HEK293T (cell line): Measurements from ENCODE around the gene FAM200A.
"Not testable (repeated sequence)": the region's sequence is repeated elsewhere in the genome, so short reads cannot be mapped to it uniquely, and the experiment has no call there.

Experiments used
- ARNT ChIP-seq: fragments of 450-650 bp; IDR thresholded peaks from 2 replicates; pipeline ENCODE4 v1.6.1; 2017; ENCODE audit warnings: mild to moderate bottlenecking
- BHLHE40 ChIP-seq: fragments of 450-650 bp; IDR thresholded peaks from 2 replicates; pipeline ENCODE4 v1.6.1; 2016; ENCODE audit warnings: mild to moderate bottlenecking, moderate library complexity, borderline replicate concordance
- CTBP1 ChIP-seq: fragments of 450-650 bp; IDR thresholded peaks from 2 replicates; pipeline ENCODE4 v1.6.1; 2016; ENCODE audit warnings: borderline replicate concordance
- ELF4 ChIP-seq: fragments of 450-650 bp; IDR thresholded peaks from 2 replicates; pipeline ENCODE4 v1.6.1; 2017; ENCODE audit warnings: antibody characterized with exemption
- FOXA1 ChIP-seq: fragments of 450-650 bp; IDR thresholded peaks from 2 replicates; pipeline ENCODE4 v1.6.1; 2016; ENCODE audit warnings: mild to moderate bottlenecking
- FOXK2 ChIP-seq: fragments of 450-650 bp; IDR thresholded peaks from 2 replicates; pipeline ENCODE4 v1.6.1; 2016; ENCODE audit warnings: mild to moderate bottlenecking
- FOXM1 ChIP-seq: fragments of 450-650 bp; IDR thresholded peaks from 2 replicates; pipeline ENCODE4 v1.6.1; 2017; ENCODE audit warnings: mild to moderate bottlenecking, borderline replicate concordance
- HDGF ChIP-seq: fragments of 450-650 bp; IDR thresholded peaks from 2 replicates; pipeline ENCODE4 v1.6.1; 2017; ENCODE audit warnings: antibody characterized with exemption, borderline replicate concordance
- L3MBTL2 ChIP-seq: fragments of 450-650 bp; conservative IDR thresholded peaks from 2 replicates; pipeline ENCODE4 v1.6.1; 2016; ENCODE audit warnings: mild to moderate bottlenecking
- NFRKB ChIP-seq: fragments of 450-650 bp; IDR thresholded peaks from 2 replicates; pipeline ENCODE4 v1.6.1; 2016; ENCODE audit warnings: mild to moderate bottlenecking, moderate library complexity
- SP1 ChIP-seq: fragments of 450-650 bp; IDR thresholded peaks from 2 replicates; pipeline ENCODE4 v1.6.1; 2017
- SUZ12 ChIP-seq: fragments of 450-650 bp; IDR thresholded peaks from 2 replicates; pipeline ENCODE4 v1.6.1; 2016; ENCODE audit warnings: mild to moderate bottlenecking
- TARDBP ChIP-seq: fragments of 450-650 bp; IDR thresholded peaks from 2 replicates; pipeline ENCODE4 v1.6.1; 2016
- ZNF384 ChIP-seq: fragments of 450-650 bp; IDR thresholded peaks from 2 replicates; pipeline ENCODE4 v1.6.1; 2016

DNA sequence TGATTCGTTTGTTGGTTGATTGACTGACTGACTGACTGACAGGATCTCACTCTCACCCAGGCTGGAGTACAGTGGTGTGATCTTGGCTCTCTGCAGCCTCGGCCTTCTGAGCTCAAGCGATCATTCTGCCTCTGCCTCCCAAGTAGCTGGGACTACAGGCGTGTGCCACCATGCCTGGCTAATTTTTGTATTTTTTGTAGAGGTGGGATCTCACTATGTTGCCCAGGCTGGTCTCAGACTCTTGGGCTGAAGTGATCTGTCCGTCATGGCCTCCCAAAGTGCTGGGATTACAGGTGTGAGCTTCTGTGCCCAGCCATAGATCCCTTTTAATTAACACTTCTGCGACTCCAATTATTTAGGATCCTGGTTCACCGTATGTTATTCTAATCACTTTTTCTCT lies 16.9 kb upstream of the FAM200A start:
- not testable (repeated sequence) for TF ChIP-seq ARNT, FOXM1, ZNF384, L3MBTL2, NFRKB, CTBP1, FOXA1, SP1, BHLHE40, SUZ12, TARDBP, HDGF, ELF4, FOXK2
